Loucy (cell line): ENCODE data around the gene PRR18.

Source experiments
- H2AFZ ChIP-seq: fragments of 200-600 bp; sonication (generic); 2 replicates; pipeline ENCODE4 v1.6.0; 2016; ENCODE audit warnings: antibody characterized with exemption, mild to moderate bottlenecking, low read length, moderate library complexity
- H3F3A ChIP-seq: fragments of 200-600 bp; 2 replicates; pipeline ENCODE4 v1.6.0; 2016; ENCODE audit warnings: antibody characterized with exemption, low read depth, mild to moderate bottlenecking
- H3K27me3 ChIP-seq: fragments of 200-600 bp; sonication (generic); 2 replicates; pipeline ENCODE4 v1.6.1; 2014; ENCODE audit warnings: low read length, mild to moderate bottlenecking; ENCODE audit not compliant: insufficient read depth, poor library complexity, severe bottlenecking
- H3K36me3 ChIP-seq: fragments of 200-600 bp; sonication (generic); 2 replicates; pipeline ENCODE4 v1.6.1; 2016; ENCODE audit warnings: low read length; ENCODE audit not compliant: insufficient read depth
- H3K4me1 ChIP-seq: fragments of 200-600 bp; sonication (generic); 2 replicates; pipeline ENCODE4 v1.5.1; 2014; ENCODE audit warnings: low read length, mild to moderate bottlenecking; ENCODE audit not compliant: insufficient read depth, poor library complexity, severe bottlenecking
- H3K4me2 ChIP-seq: fragments of 200-600 bp; sonication (generic); 2 replicates; pipeline ENCODE4 v1.6.0; 2014; ENCODE audit warnings: antibody characterized with exemption, low read length, low read depth, mild to moderate bottlenecking; ENCODE audit not compliant: poor library complexity, severe bottlenecking
- H3K4me3 ChIP-seq: fragments of 200-600 bp; sonication (generic); 2 replicates; pipeline ENCODE4 v1.5.1; 2014; ENCODE audit warnings: low read length, mild to moderate bottlenecking, mixed read lengths; ENCODE audit not compliant: poor library complexity, severe bottlenecking
- H3K79me2 ChIP-seq: fragments of 200-600 bp; sonication (generic); 2 replicates; pipeline ENCODE4 v1.6.1; 2014; ENCODE audit warnings: low read length; ENCODE audit not compliant: insufficient read depth
- H3K9ac ChIP-seq: fragments of 200-600 bp; sonication (generic); 2 replicates; pipeline ENCODE4 v1.6.0; 2014; ENCODE audit warnings: mild to moderate bottlenecking, low read depth, low read length, moderate library complexity; ENCODE audit not compliant: poor library complexity, severe bottlenecking
- H3K9me2 ChIP-seq: fragments of 200-600 bp; sonication (generic); replicated peaks from 2 replicates; pipeline ENCODE4 v1.6.1; 2016; ENCODE audit warnings: low read depth, low read length, mixed read lengths
- H3K9me3 ChIP-seq: fragments of 200-600 bp; sonication (generic); 2 replicates; pipeline ENCODE4 v1.6.1; 2014; ENCODE audit warnings: mild to moderate bottlenecking, antibody characterized with exemption, low read length, low read depth; ENCODE audit not compliant: insufficient read depth
- H4K20me1 ChIP-seq: fragments of 200-600 bp; sonication (generic); 2 replicates; pipeline ENCODE4 v1.6.0; 2014; ENCODE audit warnings: antibody characterized with exemption, low read length, mild to moderate bottlenecking; ENCODE audit not compliant: insufficient read depth, poor library complexity, severe bottlenecking
- CTCF ChIP-seq: fragments of 200-600 bp; sonication (generic); conservative IDR thresholded peaks from 2 replicates; pipeline ENCODE4 v1.5.1; 2014; ENCODE audit warnings: mild to moderate bottlenecking, antibody characterized with exemption, low read length
- EZH2phosphoT487 ChIP-seq: fragments of 200-600 bp; IDR thresholded peaks from 2 replicates; pipeline ENCODE4 v1.6.1; 2018; ENCODE audit warnings: antibody characterized with exemption, mild to moderate bottlenecking, moderate library complexity, borderline replicate concordance

Gene PRR18

GRCh38 chr6:166331503-166332415 is 23.6 kb upstream of the PRR18 start:
- Histone ChIP-seq H3K79me2 (peaks cover 92% of the 10 kb centered on the region), H3K27me3 (no peaks in the 10 kb centered on the region), H3K9ac (peak overlapping the region; percentile 18), H3K4me1 (peaks cover 62% of the 10 kb centered on the region), H3K4me3 (peak overlapping the region; percentile 75), H3F3A (peaks cover 3% of the 10 kb centered on the region; the same call in 1 of the 2 replicates), H3K9me3 (no peaks in the 10 kb centered on the region), H2AFZ (no peak overlapping the region), H3K36me3 (peaks cover 25% of the 10 kb centered on the region; the same call in 1 of the 2 replicates), H4K20me1 (peaks cover 64% of the 10 kb centered on the region), H3K4me2 (peak overlapping the region; percentile 91), H3K9me2 (no peaks in the 10 kb centered on the region)
- TF ChIP-seq EZH2phosphoT487: no peak
- TF ChIP-seq CTCF: no peak

GRCh38 chr6:166330612-166331011 is 22.4 kb upstream of the PRR18 start:
- H2AFZ ChIP-seq: no peak overlapping the region
- H3K4me3 ChIP-seq: no peak overlapping the region
- peaks cover 3% of the 10 kb centered on the region; the same call in 1 of the 2 replicates for H3F3A ChIP-seq
- H3K27me3 ChIP-seq: no peaks in the 10 kb centered on the region
- peaks cover 29% of the 10 kb centered on the region; the same call in 1 of the 2 replicates for H3K36me3 ChIP-seq
- H3K4me1 ChIP-seq: peaks cover 50% of the 10 kb centered on the region
- H3K9ac ChIP-seq: no peak overlapping the region
- no peaks in the 10 kb centered on the region for H3K9me2 ChIP-seq
- peaks cover 57% of the 10 kb centered on the region for H4K20me1 ChIP-seq
- peaks cover 89% of the 10 kb centered on the region for H3K79me2 ChIP-seq
- no peaks in the 10 kb centered on the region for H3K9me3 ChIP-seq
- 0 out of 2 replicates have a peak, but pooled peaks have one; percentile 16 for TF ChIP-seq CTCF
- TF ChIP-seq EZH2phosphoT487: no peak
- peak overlapping the region; percentile 91 for H3K4me2 ChIP-seq

GRCh38 chr6:166325383-166326042 is 17.3 kb upstream of the PRR18 start:
- Histone ChIP-seq H3K36me3 (peaks cover 71% of the 10 kb centered on the region), H3K27me3 (no peaks in the 10 kb centered on the region), H2AFZ (no peak overlapping the region), H3F3A (no peaks in the 10 kb centered on the region), H3K9me2 (no peaks in the 10 kb centered on the region), H3K4me3 (no peak overlapping the region), H4K20me1 (peaks cover 20% of the 10 kb centered on the region), H3K9me3 (no peaks in the 10 kb centered on the region), H3K4me1 (peaks cover 3% of the 10 kb centered on the region), H3K79me2 (peaks cover 44% of the 10 kb centered on the region), H3K9ac (no peak overlapping the region), H3K4me2 (no peak overlapping the region)
- TF ChIP-seq EZH2phosphoT487 (no peak), CTCF (no peak)
